SK-N-SH (cell line): ENCODE measurements around the gene CACNA1A. TPM values are rescaled to one million over a fixed set of nuclear protein-coding genes. Genes with fewer than 3 reads are reported as not detected.

Source experiments
- CTCF ChIA-PET: fragments of 300-600, 350-600 bp; formaldehyde crosslinking; extraction: SDS; loops from one replicate; lab custom pipeline; 2021; lab: Yijun Ruan, JAX
- POLR2A ChIA-PET: fragments of 350-600 bp; sonication (Branson Sonifier 250); formaldehyde crosslinking; extraction: SDS; loops from one replicate; lab custom pipeline; 2020; ENCODE audit warnings: antibody characterized with exemption, inconsistent platforms; lab: Yijun Ruan, JAX
- DNase-seq: peaks from one replicate; pipeline ENCODE4 v3.0.0; 2012
- H2AFZ ChIP-seq: fragments of 200-600 bp; sonication (generic); 2 replicates; pipeline ENCODE4 v1.8.1; 2016; ENCODE audit warnings: antibody characterized with exemption, mild to moderate bottlenecking, low read depth
- H3F3A ChIP-seq: fragments of 200-600 bp; sonication (generic); replicated peaks from 2 replicates; pipeline ENCODE3; 2016; ENCODE audit warnings: antibody characterized with exemption, mild to moderate bottlenecking; ENCODE audit not compliant: insufficient read depth
- H3K27ac ChIP-seq, 2 experiments: fragments of 200-500 bp in 1 of 2; fragments of 200-600 bp in 1 of 2; sonication (Bioruptor generic) in 1 of 2; sonication (generic), shearing (Covaris generic) in 1 of 2; 2 replicates each; pipeline versions ENCODE4 v1.5.1 to v1.6.1; 2014 to 2016; ENCODE audit warnings: low read depth in 2 of 2, inconsistent platforms in 1 of 2, low read length in 1 of 2, mild to moderate bottlenecking in 1 of 2, mixed read lengths in 1 of 2
- H3K27me3 ChIP-seq: fragments of 200-600 bp; sonication (generic), shearing (Covaris generic); 2 replicates; pipeline ENCODE4 v1.6.1; 2016; ENCODE audit warnings: mixed run types; ENCODE audit not compliant: insufficient read depth
- H3K36me3 ChIP-seq, 2 experiments: fragments of 200-500 bp in 1 of 2; fragments of 200-600 bp in 1 of 2; sonication (Bioruptor generic) in 1 of 2; sonication (generic) in 1 of 2; replicated peaks in 1 of 2; 2 replicates each; pipeline versions ENCODE3 to v1.5.1; 2014 to 2016; ENCODE audit warnings: low read length in 1 of 2, mild to moderate bottlenecking in 1 of 2; ENCODE audit not compliant: insufficient read depth in 2 of 2, control insufficient read depth in 1 of 2
- H3K4me1 ChIP-seq, 2 experiments: fragments of 200-500 bp in 1 of 2; fragments of 200-600 bp in 1 of 2; sonication (Bioruptor generic) in 1 of 2; sonication (generic), shearing (Covaris generic) in 1 of 2; 2 replicates each; pipeline versions ENCODE4 v1.5.1 to v1.6.1; 2014 to 2016; ENCODE audit warnings: low read depth in 1 of 2, low read length in 1 of 2, mixed run types in 1 of 2; ENCODE audit not compliant: insufficient read depth in 2 of 2, control insufficient read depth in 1 of 2
- H3K4me2 ChIP-seq: fragments of 200-600 bp; sonication (generic), shearing (Covaris generic); 2 replicates; pipeline ENCODE4 v1.6.1; 2017; ENCODE audit warnings: mixed run types
- H3K4me3 ChIP-seq, 2 experiments: fragments of 200-500 bp in 1 of 2; fragments of 200-600 bp in 1 of 2; sonication (Bioruptor generic) in 1 of 2; sonication (generic), shearing (Covaris generic) in 1 of 2; 2 replicates each; pipeline versions ENCODE4 v1.5.1 to v1.8.1; 2014 to 2016; ENCODE audit warnings: low read depth in 2 of 2, inconsistent platforms in 1 of 2, low read length in 1 of 2, mild to moderate bottlenecking in 1 of 2, mixed read lengths in 1 of 2, moderate library complexity in 1 of 2
- H3K79me2 ChIP-seq: fragments of 200-600 bp; sonication (generic); 2 replicates; pipeline ENCODE4 v1.8.1; 2017; ENCODE audit warnings: mild to moderate bottlenecking; ENCODE audit not compliant: insufficient read depth
- H3K9ac ChIP-seq: fragments of 200-600 bp; sonication (generic); 2 replicates; pipeline ENCODE4 v1.6.1; 2017; ENCODE audit warnings: mixed run types
- H3K9me2 ChIP-seq: fragments of 200-600 bp; sonication (generic); 2 replicates; pipeline ENCODE4 v1.6.1; 2017; ENCODE audit warnings: mixed run types
- H3K9me3 ChIP-seq: fragments of 200-600 bp; sonication (generic); 2 replicates; pipeline ENCODE4 v1.6.1; 2017; ENCODE audit warnings: mixed run types, mild to moderate bottlenecking, moderate library complexity
- H4K20me1 ChIP-seq: fragments of 200-600 bp; sonication (generic); 2 replicates; pipeline ENCODE4 v1.6.1; 2017; ENCODE audit warnings: mild to moderate bottlenecking, mixed run types; ENCODE audit not compliant: insufficient read depth
- EZH2phosphoT487 ChIP-seq: fragments of 200-600 bp; sonication (generic); IDR thresholded peaks from 2 replicates; pipeline ENCODE4 v1.6.1; 2017; ENCODE audit warnings: low read depth, mixed run types, mild to moderate bottlenecking, antibody characterized with exemption, moderate library complexity, borderline replicate concordance
- FOXJ3 ChIP-seq: sonication (generic); formaldehyde crosslinking; IDR thresholded peaks from 2 replicates; pipeline ENCODE4 v1.5.1; 2020; ENCODE audit warnings: mild to moderate bottlenecking, missing genetic modification reagents
- FOXM1 ChIP-seq: IDR thresholded peaks from 2 replicates; pipeline ENCODE4 v1.4.0; 2012; ENCODE audit warnings: low read depth, mild to moderate bottlenecking
- GATA2 ChIP-seq: sonication (generic); formaldehyde crosslinking; IDR thresholded peaks from 2 replicates; pipeline ENCODE4 v1.5.0; 2020; ENCODE audit warnings: mild to moderate bottlenecking, missing genetic modification reagents
- JUND ChIP-seq: IDR thresholded peaks from 2 replicates; pipeline ENCODE4 v1.4.0; 2012
- MEF2A ChIP-seq: IDR thresholded peaks from 2 replicates; pipeline ENCODE4 v1.4.0; 2012; ENCODE audit warnings: low read depth, borderline replicate concordance
- NFIC ChIP-seq: IDR thresholded peaks from 2 replicates; pipeline ENCODE4 v1.4.0; 2012; ENCODE audit warnings: borderline replicate concordance
- NRF1 ChIP-seq: IDR thresholded peaks from 2 replicates; pipeline ENCODE4 v1.6.1; 2012; ENCODE audit warnings: low read depth, mild to moderate bottlenecking, low read length
- POLR2AphosphoS5 ChIP-seq: IDR thresholded peaks from 2 replicates; pipeline ENCODE4 v1.6.1; 2012; ENCODE audit warnings: low read depth, low read length
- RAD21 ChIP-seq: IDR thresholded peaks from 2 replicates; pipeline ENCODE4 v1.6.1; 2012; ENCODE audit warnings: mild to moderate bottlenecking, low read length
- RFX5 ChIP-seq: IDR thresholded peaks from 2 replicates; pipeline ENCODE4 v1.6.1; 2012; ENCODE audit warnings: mild to moderate bottlenecking, improper control_type of control experiment, low read length
- RXRA ChIP-seq: IDR thresholded peaks from 2 replicates; pipeline ENCODE4 v1.4.0; 2012; ENCODE audit warnings: low read depth, mild to moderate bottlenecking, borderline replicate concordance
- SMC3 ChIP-seq: IDR thresholded peaks from 2 replicates; pipeline ENCODE4 v1.6.1; 2012; ENCODE audit warnings: low read depth, low read length, improper control_type of control experiment
- TAF1 ChIP-seq: IDR thresholded peaks from 2 replicates; pipeline ENCODE4 v1.6.1; 2012; ENCODE audit warnings: low read depth, mild to moderate bottlenecking, low read length, moderate library complexity, borderline replicate concordance
- TEAD4 ChIP-seq: IDR thresholded peaks from 2 replicates; pipeline ENCODE4 v1.4.0; 2012; ENCODE audit warnings: mild to moderate bottlenecking, borderline replicate concordance; ENCODE audit not compliant: insufficient read depth
- USF1 ChIP-seq: IDR thresholded peaks from 2 replicates; pipeline ENCODE4 v1.4.0; 2012; ENCODE audit warnings: low read depth, borderline replicate concordance
- YY1 ChIP-seq: IDR thresholded peaks from 2 replicates; pipeline ENCODE4 v1.4.0; 2012; ENCODE audit warnings: low read depth, mild to moderate bottlenecking
- WGBS: methylation state at CpG from one replicate; pipeline ENCODE4 v1.1.6; 2017; ENCODE audit warnings: low lambda C conversion rate; 5-methylcytosine and 5-hydroxymethylcytosine counted together
- polyA plus RNA-seq, 3 experiments: library from polyadenylated mRNA; depleted of rRNA; stranded (reverse); fragments of >200 nt; gene quantifications; 2 replicates each; pipeline ENCODE4 v1.2.3, GENCODE V29; 2012
- TF ChIP-seq, protein P1 (sequence below): fragments of 150-350 bp; IDR thresholded peaks from 2 replicates; pipeline ENCODE4 v1.6.1; 2016; ENCODE audit warnings: mild to moderate bottlenecking, low read depth, low read length
- TF ChIP-seq, protein P2 (sequence below): IDR thresholded peaks from 2 replicates; pipeline ENCODE4; 2012

The CACNA1A gene
- polyA plus RNA-seq, 1 of the 3 experiments (the other 2 are of a cell fraction) = 1.3 TPM

- TF ChIP-seq FOXM1 = no peak
- no peak for TF ChIP-seq GATA2
- TF ChIP-seq MEF2A = no peak
- TF ChIP-seq NRF1 = no peak
- TF ChIP-seq RXRA = no peak
These were observed 296.6 kb downstream of the CACNA1A start (continued) for GRCh38 chr19:13209484-13210338.

- Histone ChIP-seq H4K20me1 (no peaks in the 10 kb centered on the region), H3F3A (peaks cover 3% of the 10 kb centered on the region), H3K4me3 (no peak overlapping the region), H3K4me2 (no peak overlapping the region), H3K9me3 (no peaks in the 10 kb centered on the region), H2AFZ (no peak overlapping the region), H3K4me1 (no peaks in the 10 kb centered on the region), H3K9me2 (no peaks in the 10 kb centered on the region), H3K36me3 (no peaks in the 10 kb centered on the region), H3K79me2 (no peaks in the 10 kb centered on the region)
- no peak for DNase-seq
- 92% methylated on average over 16 of the region's 52 CpGs for WGBS
- TF ChIP-seq MEF2A (no peak), NRF1 (no peak), SMC3 (no peak), YY1 (no peak), TEAD4 (no peak), JUND (no peak), EZH2phosphoT487 (no peak)
- TF ChIP-seq, all 33 proteins: peak for 0
- H3K27me3 ChIP-seq = no peaks in the 10 kb centered on the region
- CTCF ChIA-PET = no interaction called here
- POLR2A ChIA-PET = no interaction called here
- H3K9ac ChIP-seq = no peak overlapping the region
- no peak overlapping the region for H3K27ac ChIP-seq
These were observed 297.4 kb downstream of the CACNA1A start for GRCh38 chr19:13208672-13209483.

DNA sequence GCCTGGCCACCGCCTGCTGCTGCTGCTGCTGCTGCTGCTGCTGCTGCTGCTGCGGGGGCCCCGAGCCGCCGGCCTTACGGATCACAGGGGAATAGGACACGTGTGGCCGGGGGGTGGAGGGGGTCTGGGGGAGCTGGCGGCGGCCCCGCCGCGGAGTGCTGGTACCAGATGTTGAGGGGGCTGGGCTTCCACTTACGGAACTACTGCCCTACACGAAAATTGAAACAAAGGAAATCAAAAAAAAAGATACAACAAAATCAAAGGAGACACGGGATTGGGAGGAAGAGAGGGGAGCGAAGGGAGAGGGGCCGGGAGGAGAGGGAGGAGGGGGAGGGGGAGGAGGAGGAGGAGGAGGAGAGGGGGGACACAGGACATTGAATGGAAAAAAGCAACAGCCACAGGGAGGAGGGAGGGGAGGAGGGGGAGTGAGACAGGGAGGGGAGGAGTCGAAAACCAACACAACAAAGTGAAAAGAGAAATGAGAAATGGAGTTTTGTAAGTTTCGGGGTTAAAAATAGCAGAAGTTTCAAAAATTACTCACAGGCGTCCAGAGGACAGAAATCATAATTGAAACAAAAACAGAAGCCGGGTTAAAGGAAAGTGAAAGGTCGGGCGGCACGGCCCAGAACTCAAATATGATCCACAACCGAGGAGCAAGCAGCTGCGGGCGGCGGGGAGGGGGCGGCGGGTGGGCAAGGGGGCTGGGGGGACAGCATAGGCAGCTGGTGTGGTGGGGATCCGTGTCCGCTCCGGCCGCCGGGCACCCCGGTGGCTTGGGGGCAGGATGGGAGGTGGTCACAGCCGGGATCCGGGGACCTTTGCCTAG, 298.2 kb downstream of the CACNA1A start:
- no peak overlapping the region for H3K9ac ChIP-seq
- no peak overlapping the region for H2AFZ ChIP-seq
- no peaks in the 10 kb centered on the region for H4K20me1 ChIP-seq
- TF ChIP-seq, protein P1, sequence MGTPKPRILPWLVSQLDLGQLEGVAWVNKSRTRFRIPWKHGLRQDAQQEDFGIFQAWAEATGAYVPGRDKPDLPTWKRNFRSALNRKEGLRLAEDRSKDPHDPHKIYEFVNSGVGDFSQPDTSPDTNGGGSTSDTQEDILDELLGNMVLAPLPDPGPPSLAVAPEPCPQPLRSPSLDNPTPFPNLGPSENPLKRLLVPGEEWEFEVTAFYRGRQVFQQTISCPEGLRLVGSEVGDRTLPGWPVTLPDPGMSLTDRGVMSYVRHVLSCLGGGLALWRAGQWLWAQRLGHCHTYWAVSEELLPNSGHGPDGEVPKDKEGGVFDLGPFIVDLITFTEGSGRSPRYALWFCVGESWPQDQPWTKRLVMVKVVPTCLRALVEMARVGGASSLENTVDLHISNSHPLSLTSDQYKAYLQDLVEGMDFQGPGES = no peak
- TF ChIP-seq NRF1 = no peak
- no peak for TF ChIP-seq NFIC
- no peak for TF ChIP-seq YY1
- no peak for TF ChIP-seq USF1
- TF ChIP-seq RAD21 = no peak
- TF ChIP-seq TAF1 = no peak
- no peak for TF ChIP-seq RXRA
- no peak for TF ChIP-seq FOXJ3 (CRISPR knock-in tag)
- no peak for TF ChIP-seq POLR2AphosphoS5
- TF ChIP-seq, protein P2, sequence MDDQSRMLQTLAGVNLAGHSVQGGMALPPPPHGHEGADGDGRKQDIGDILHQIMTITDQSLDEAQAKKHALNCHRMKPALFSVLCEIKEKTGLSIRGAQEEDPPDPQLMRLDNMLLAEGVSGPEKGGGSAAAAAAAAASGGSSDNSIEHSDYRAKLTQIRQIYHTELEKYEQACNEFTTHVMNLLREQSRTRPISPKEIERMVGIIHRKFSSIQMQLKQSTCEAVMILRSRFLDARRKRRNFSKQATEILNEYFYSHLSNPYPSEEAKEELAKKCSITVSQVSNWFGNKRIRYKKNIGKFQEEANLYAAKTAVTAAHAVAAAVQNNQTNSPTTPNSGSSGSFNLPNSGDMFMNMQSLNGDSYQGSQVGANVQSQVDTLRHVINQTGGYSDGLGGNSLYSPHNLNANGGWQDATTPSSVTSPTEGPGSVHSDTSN = no peak
- no peak for TF ChIP-seq GATA2
- TF ChIP-seq TEAD4 = no peak
- no peak for TF ChIP-seq RFX5
- no peak for DNase-seq
- H3K27me3 ChIP-seq = no peaks in the 10 kb centered on the region
- CTCF ChIA-PET = no interaction called here
- peaks cover 3% of the 10 kb centered on the region for H3F3A ChIP-seq
- H3K4me3 ChIP-seq = no peak overlapping the region
- no peaks in the 10 kb centered on the region for H3K36me3 ChIP-seq
- H3K9me2 ChIP-seq = no peaks in the 10 kb centered on the region
- H3K9me3 ChIP-seq = no peaks in the 10 kb centered on the region
- POLR2A ChIA-PET = no interaction called here
- H3K27ac ChIP-seq = no peak overlapping the region
- whole genome bisulfite sequencing = 84% methylated on average over 35 of the region's 39 CpGs
- H3K4me2 ChIP-seq = no peak overlapping the region
- H3K79me2 ChIP-seq = no peaks in the 10 kb centered on the region
- H3K4me1 ChIP-seq = no peaks in the 10 kb centered on the region
